Stimulated activated memory B cell treated with anti-CD40 and anti-IgM and Interleukin-4, amounts not matched to agents 10 μg/mL and 1 μg/mL and 100 μg/mL, for 72 hours (primary cell): Measurements from ENCODE around the gene PGBD5.

Experiments used
- ATAC-seq: fragments of 150-1000 bp; cut with Tn5 transposase; 2 replicates; pipeline ENCODE4 v1.10.0; 2021
- H3K27ac Mint-ChIP-seq: one replicate; pipeline ENCODE4 v1.8.0; 2022; ENCODE audit warnings: mild to moderate bottlenecking, mixed read lengths
- H3K27me3 Mint-ChIP-seq: one replicate; pipeline ENCODE4 v1.8.0; 2022; ENCODE audit warnings: mixed read lengths
- H3K36me3 Mint-ChIP-seq: one replicate; pipeline ENCODE4 v1.8.0; 2022; ENCODE audit warnings: mixed read lengths
- H3K4me1 Mint-ChIP-seq: one replicate; pipeline ENCODE4 v1.8.0; 2022; ENCODE audit warnings: mixed read lengths
- H3K4me3 Mint-ChIP-seq: one replicate; pipeline ENCODE4 v1.8.0; 2022; ENCODE audit warnings: mild to moderate bottlenecking, moderate library complexity, mixed read lengths
- H3K9me3 Mint-ChIP-seq: one replicate; pipeline ENCODE4 v1.8.0; 2022; ENCODE audit warnings: mixed read lengths

The PGBD5 gene

GRCh38 chr1:230310381-230311163 is 115.6 kb downstream of the PGBD5 start:
- H3K4me1 Mint-ChIP-seq = peaks cover 19% of the 10 kb centered on the region
- ATAC-seq = peak; percentile 77

GRCh38 chr1:230309646-230310177 is 116.4 kb downstream of the PGBD5 start:
- peak overlapping the region; percentile 30 for H3K27ac Mint-ChIP-seq
- ATAC-seq = no peak
- no peaks in the 10 kb centered on the region for H3K36me3 Mint-ChIP-seq
- H3K4me1 Mint-ChIP-seq = peaks cover 19% of the 10 kb centered on the region
- H3K9me3 Mint-ChIP-seq = no peaks in the 10 kb centered on the region
- H3K27me3 Mint-ChIP-seq = peaks cover 9% of the 10 kb centered on the region
- H3K4me3 Mint-ChIP-seq = no peak overlapping the region

More at GRCh38 chr1:230310381-230311163, 115.6 kb downstream of the PGBD5 start:
- Mint-ChIP-seq H3K36me3 (no peaks in the 10 kb centered on the region), H3K4me3 (no peak overlapping the region), H3K27ac (peak overlapping the region; percentile 7), H3K27me3 (peaks cover 9% of the 10 kb centered on the region), H3K9me3 (no peaks in the 10 kb centered on the region)

GRCh38 chr1:230308821-230309220 is 117.3 kb downstream of the PGBD5 start:
- peaks cover 19% of the 10 kb centered on the region for H3K4me1 Mint-ChIP-seq
- H3K36me3 Mint-ChIP-seq = no peaks in the 10 kb centered on the region
- peak overlapping the region; percentile 30 for H3K27ac Mint-ChIP-seq
- H3K9me3 Mint-ChIP-seq = no peaks in the 10 kb centered on the region
- H3K27me3 Mint-ChIP-seq = peaks cover 9% of the 10 kb centered on the region
- no peak overlapping the region for H3K4me3 Mint-ChIP-seq
- ATAC-seq = no peak

- Mint-ChIP-seq H3K4me3 (no peak overlapping the region), H3K27ac (peak overlapping the region; percentile 32), H3K9me3 (no peaks in the 10 kb centered on the region), H3K4me1 (peaks cover 19% of the 10 kb centered on the region), H3K27me3 (peaks cover 9% of the 10 kb centered on the region), H3K36me3 (no peaks in the 10 kb centered on the region)
- no peak for ATAC-seq
These were observed 118.1 kb downstream of the PGBD5 start for GRCh38 chr1:230308039-230308438.

- H3K27ac Mint-ChIP-seq = peak overlapping the region; percentile 32
These were observed 118.9 kb downstream of the PGBD5 start for GRCh38 chr1:230307213-230307612.

GRCh38 chr1:230306169-230306568 is 120.0 kb downstream of the PGBD5 start:
- no peaks in the 10 kb centered on the region for H3K27me3 Mint-ChIP-seq
- no peak overlapping the region for H3K4me3 Mint-ChIP-seq
- peaks cover 26% of the 10 kb centered on the region for H3K4me1 Mint-ChIP-seq
- no peaks in the 10 kb centered on the region for H3K9me3 Mint-ChIP-seq
- no peaks in the 10 kb centered on the region for H3K36me3 Mint-ChIP-seq
- ATAC-seq = peak; percentile 78
- no peak overlapping the region for H3K27ac Mint-ChIP-seq

More at GRCh38 chr1:230307213-230307612, 118.9 kb downstream of the PGBD5 start:
- no peaks in the 10 kb centered on the region for H3K36me3 Mint-ChIP-seq
- peaks cover 19% of the 10 kb centered on the region for H3K4me1 Mint-ChIP-seq
- H3K27me3 Mint-ChIP-seq = peaks cover 8% of the 10 kb centered on the region
- no peak overlapping the region for H3K4me3 Mint-ChIP-seq
- no peaks in the 10 kb centered on the region for H3K9me3 Mint-ChIP-seq
- ATAC-seq = no peak

- no peaks in the 10 kb centered on the region for H3K9me3 Mint-ChIP-seq
- no peaks in the 10 kb centered on the region for H3K27me3 Mint-ChIP-seq
- H3K27ac Mint-ChIP-seq = peak overlapping the region; percentile 1
- no peak for ATAC-seq
- H3K36me3 Mint-ChIP-seq = no peaks in the 10 kb centered on the region
- peaks cover 39% of the 10 kb centered on the region for H3K4me1 Mint-ChIP-seq
- H3K4me3 Mint-ChIP-seq = no peak overlapping the region
These were observed 122.3 kb downstream of the PGBD5 start for GRCh38 chr1:230303822-230304221.

GRCh38 chr1:230303069-230303468 is 123.1 kb downstream of the PGBD5 start:
- no peaks in the 10 kb centered on the region for H3K27me3 Mint-ChIP-seq
- no peak for ATAC-seq
- H3K36me3 Mint-ChIP-seq = no peaks in the 10 kb centered on the region
- H3K9me3 Mint-ChIP-seq = no peaks in the 10 kb centered on the region
- peak overlapping the region; percentile 1 for H3K27ac Mint-ChIP-seq
- H3K4me1 Mint-ChIP-seq = peaks cover 39% of the 10 kb centered on the region
- H3K4me3 Mint-ChIP-seq = no peak overlapping the region

- H3K9me3 Mint-ChIP-seq = no peaks in the 10 kb centered on the region
- H3K36me3 Mint-ChIP-seq = no peaks in the 10 kb centered on the region
- no peaks in the 10 kb centered on the region for H3K27me3 Mint-ChIP-seq
- ATAC-seq = no peak
- H3K27ac Mint-ChIP-seq = peak overlapping the region; percentile 66
- H3K4me3 Mint-ChIP-seq = no peak overlapping the region
- peaks cover 32% of the 10 kb centered on the region for H3K4me1 Mint-ChIP-seq
These were observed 124.3 kb downstream of the PGBD5 start for GRCh38 chr1:230301822-230302221.

GRCh38 chr1:230301322-230301721 is 124.8 kb downstream of the PGBD5 start:
- no peaks in the 10 kb centered on the region for H3K27me3 Mint-ChIP-seq
- H3K36me3 Mint-ChIP-seq = no peaks in the 10 kb centered on the region
- no peak for ATAC-seq
- peak overlapping the region; percentile 66 for H3K27ac Mint-ChIP-seq
- no peaks in the 10 kb centered on the region for H3K9me3 Mint-ChIP-seq
- H3K4me3 Mint-ChIP-seq = no peak overlapping the region
- peaks cover 31% of the 10 kb centered on the region for H3K4me1 Mint-ChIP-seq

- peaks cover 26% of the 10 kb centered on the region for H3K4me1 Mint-ChIP-seq
- peak overlapping the region; percentile 66 for H3K27ac Mint-ChIP-seq
- ATAC-seq = peak; percentile 83
- H3K4me3 Mint-ChIP-seq = no peak overlapping the region
- no peaks in the 10 kb centered on the region for H3K9me3 Mint-ChIP-seq
- no peaks in the 10 kb centered on the region for H3K36me3 Mint-ChIP-seq
- H3K27me3 Mint-ChIP-seq = no peaks in the 10 kb centered on the region
These were observed 125.5 kb downstream of the PGBD5 start for GRCh38 chr1:230300322-230301301.

GRCh38 chr1:230299191-230300006 is 126.7 kb downstream of the PGBD5 start:
- H3K4me3 Mint-ChIP-seq = no peak overlapping the region
- H3K4me1 Mint-ChIP-seq = peaks cover 26% of the 10 kb centered on the region
- H3K27me3 Mint-ChIP-seq = no peaks in the 10 kb centered on the region
- ATAC-seq = no peak
- H3K27ac Mint-ChIP-seq = peak overlapping the region; percentile 66
- H3K9me3 Mint-ChIP-seq = no peaks in the 10 kb centered on the region
- H3K36me3 Mint-ChIP-seq = no peaks in the 10 kb centered on the region

GRCh38 chr1:230295367-230295766 is 130.8 kb downstream of the PGBD5 start:
- Mint-ChIP-seq H3K36me3 (no peaks in the 10 kb centered on the region), H3K9me3 (no peaks in the 10 kb centered on the region), H3K4me1 (peaks cover 35% of the 10 kb centered on the region), H3K27me3 (no peaks in the 10 kb centered on the region), H3K27ac (no peak overlapping the region), H3K4me3 (no peak overlapping the region)
- no peak for ATAC-seq

GRCh38 chr1:230293390-230293700 is 132.8 kb downstream of the PGBD5 start:
- Mint-ChIP-seq H3K27ac (no peak overlapping the region), H3K4me3 (no peak overlapping the region), H3K27me3 (no peaks in the 10 kb centered on the region), H3K36me3 (no peaks in the 10 kb centered on the region), H3K4me1 (peaks cover 42% of the 10 kb centered on the region), H3K9me3 (no peaks in the 10 kb centered on the region)
- no peak for ATAC-seq
